Measurements from ENCODE around the gene RALY.

DNA sequence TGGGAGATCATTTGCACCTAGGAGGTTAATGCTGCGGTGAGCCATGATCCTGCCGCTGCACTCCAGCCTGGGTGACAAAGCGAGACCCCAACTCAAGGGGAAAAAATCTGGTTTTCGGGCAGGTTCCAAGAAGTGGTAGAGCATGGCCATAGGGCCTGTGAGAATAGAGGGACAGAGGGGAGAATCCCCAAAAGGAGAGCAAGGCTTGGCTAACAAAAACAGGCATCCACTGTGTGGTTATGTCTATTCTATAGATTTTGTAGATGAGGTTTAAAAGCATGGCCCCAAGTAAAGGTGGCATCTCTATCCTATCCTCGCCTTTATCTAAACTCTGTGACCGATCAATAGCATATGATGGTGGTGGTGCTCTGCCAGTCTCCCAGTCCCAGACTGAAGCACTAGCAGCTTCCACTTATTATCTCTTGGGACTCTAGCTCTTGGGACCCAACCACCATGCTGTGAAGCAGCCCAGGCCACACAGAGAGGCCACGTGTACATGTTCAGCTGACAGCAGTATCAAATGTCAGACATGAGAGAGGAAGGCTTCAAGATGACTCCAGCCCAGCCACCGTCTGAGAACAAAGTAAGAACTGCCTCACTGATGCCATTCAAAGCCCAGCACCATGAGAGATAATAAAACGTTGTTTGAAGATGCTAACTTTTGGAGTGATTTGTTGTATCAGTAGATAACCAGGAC, 90.7 kb downstream of the RALY start:
- TF ChIP-seq, protein P1, sequence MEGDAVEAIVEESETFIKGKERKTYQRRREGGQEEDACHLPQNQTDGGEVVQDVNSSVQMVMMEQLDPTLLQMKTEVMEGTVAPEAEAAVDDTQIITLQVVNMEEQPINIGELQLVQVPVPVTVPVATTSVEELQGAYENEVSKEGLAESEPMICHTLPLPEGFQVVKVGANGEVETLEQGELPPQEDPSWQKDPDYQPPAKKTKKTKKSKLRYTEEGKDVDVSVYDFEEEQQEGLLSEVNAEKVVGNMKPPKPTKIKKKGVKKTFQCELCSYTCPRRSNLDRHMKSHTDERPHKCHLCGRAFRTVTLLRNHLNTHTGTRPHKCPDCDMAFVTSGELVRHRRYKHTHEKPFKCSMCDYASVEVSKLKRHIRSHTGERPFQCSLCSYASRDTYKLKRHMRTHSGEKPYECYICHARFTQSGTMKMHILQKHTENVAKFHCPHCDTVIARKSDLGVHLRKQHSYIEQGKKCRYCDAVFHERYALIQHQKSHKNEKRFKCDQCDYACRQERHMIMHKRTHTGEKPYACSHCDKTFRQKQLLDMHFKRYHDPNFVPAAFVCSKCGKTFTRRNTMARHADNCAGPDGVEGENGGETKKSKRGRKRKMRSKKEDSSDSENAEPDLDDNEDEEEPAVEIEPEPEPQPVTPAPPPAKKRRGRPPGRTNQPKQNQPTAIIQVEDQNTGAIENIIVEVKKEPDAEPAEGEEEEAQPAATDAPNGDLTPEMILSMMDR (IDR thresholded peaks at IDR 0.05) = no peak
- no peak for TF ChIP-seq POLR2A (IDR thresholded peaks at IDR 0.05)

All from heart left ventricle (tissue), 13 donors.